Stimulated activated CD4-positive, alpha-beta T cell treated with anti-CD3 and anti-CD28 coated beads, Interleukin-12 subunit alpha, Interleukin-12 subunit beta, amount 100 ng/mL, for 4 hours (primary cell): ENCODE results near the gene DUSP1.

ENCODE experiments used
- DNase-seq: peaks from one replicate; pipeline ENCODE4 v3.0.0-alpha.2; 2020

Gene DUSP1

GRCh38 chr5:172723508-172723907 is 47.5 kb downstream of the DUSP1 start:
- DNase-seq = no peak

GRCh38 chr5:172722327-172722815 is 48.6 kb downstream of the DUSP1 start:
- DNase-seq = no peak

GRCh38 chr5:172721455-172722326 is 49.3 kb downstream of the DUSP1 start:
- no peak for DNase-seq

GRCh38 chr5:172720655-172721054 is 50.3 kb downstream of the DUSP1 start:
- no peak for DNase-seq

- no peak for DNase-seq
Measured at GRCh38 chr5:172719211-172719610, 51.8 kb downstream of the DUSP1 start.

GRCh38 chr5:172718527-172719114 is 52.4 kb downstream of the DUSP1 start:
- DNase-seq = no peak
